Measurements from ENCODE around the gene ATP6V0A4.

ATP6V0A4 gene

GRCh38 chr7:138700857-138701536 is 97.0 kb downstream of the ATP6V0A4 start, which contains the start of gene SVOPL:
Gene SVOPL (minus strand): TSS chr7:138701362. CDS start chr7:138679045, 22,317 bp downstream.
- Histone ChIP-seq H3K79me2 (ENCODE audit: low read length) (no peaks in the 10 kb centered on the region), H3K9me3 (replicated peaks; ENCODE audit: insufficient read depth, low read length) (no peaks in the 10 kb centered on the region), H3K4me3 (ENCODE audit: low read length) (no peak within 1 kb of the TSS), H3K27me3 (replicated peaks; ENCODE audit: insufficient read depth, low read length) (no peaks in the 10 kb centered on the region), H3K4me1 (ENCODE audit: low read length) (no peaks in the 10 kb centered on the region), H3K36me3 (replicated peaks; ENCODE audit: insufficient read depth, low read length) (no peaks in the 10 kb centered on the region), H4K20me1 (ENCODE audit: insufficient read depth, low read length) (no peaks in the 10 kb centered on the region), H3K27ac (ENCODE audit: low read length) (no peak within 1 kb of the TSS), H3K4me2 (ENCODE audit: low read depth, low read length) (no peak within 1 kb of the TSS), H3K9ac (ENCODE audit: low read length) (no peak within 1 kb of the TSS), H2AFZ (ENCODE audit: low read length) (no peak within 1 kb of the TSS), H3F3A (ENCODE audit: insufficient read depth, low read length) (no peaks in the 10 kb centered on the region), H3K9me2 (replicated peaks; ENCODE audit: insufficient read depth, low read length) (0 out of 2 replicates have a peak, but pooled peaks cover 3% of the 10 kb centered on the region)
- DNase-seq: no peak
- no peak for TF ChIP-seq EZH2phosphoT487 (IDR thresholded peaks at IDR 0.05; ENCODE audit: low read length)
- no peak for TF ChIP-seq CTCF (IDR thresholded peaks at IDR 0.05; ENCODE audit: low read length)
- TF ChIP-seq EZH2 (optimal IDR thresholded peaks at IDR 0.05; ENCODE audit: low read depth, low read length): no peak

- no peak overlapping the region for H3K27ac ChIP-seq (ENCODE audit: low read length)
- no peaks in the 10 kb centered on the region for H3F3A ChIP-seq (ENCODE audit: insufficient read depth, low read length)
- DNase-seq: no peak
- TF ChIP-seq CTCF (IDR thresholded peaks at IDR 0.05; ENCODE audit: low read length) (no peak), EZH2 (optimal IDR thresholded peaks at IDR 0.05; ENCODE audit: low read depth, low read length) (no peak), EZH2phosphoT487 (IDR thresholded peaks at IDR 0.05; ENCODE audit: low read length) (no peak)
- H3K4me2 ChIP-seq (ENCODE audit: low read depth, low read length): no peak overlapping the region
- H3K9me2 ChIP-seq (replicated peaks; ENCODE audit: insufficient read depth, low read length): 0 out of 2 replicates have a peak, but pooled peaks cover 3% of the 10 kb centered on the region
- H3K9ac ChIP-seq (ENCODE audit: low read length): no peak overlapping the region
- no peak overlapping the region for H2AFZ ChIP-seq (ENCODE audit: low read length)
- H3K4me1 ChIP-seq (ENCODE audit: low read length): no peaks in the 10 kb centered on the region
- no peak overlapping the region for H3K4me3 ChIP-seq (ENCODE audit: low read length)
- no peaks in the 10 kb centered on the region for H3K27me3 ChIP-seq (replicated peaks; ENCODE audit: insufficient read depth, low read length)
- H3K79me2 ChIP-seq (ENCODE audit: low read length): no peaks in the 10 kb centered on the region
- H4K20me1 ChIP-seq (ENCODE audit: insufficient read depth, low read length): no peaks in the 10 kb centered on the region
- H3K9me3 ChIP-seq (replicated peaks; ENCODE audit: insufficient read depth, low read length): no peaks in the 10 kb centered on the region
- H3K36me3 ChIP-seq (replicated peaks; ENCODE audit: insufficient read depth, low read length): no peaks in the 10 kb centered on the region
These were observed 98.3 kb downstream of the ATP6V0A4 start for GRCh38 chr7:138699661-138700060.

- TF ChIP-seq CTCF (IDR thresholded peaks at IDR 0.05; ENCODE audit: low read length): no peak
- no peak for TF ChIP-seq EZH2phosphoT487 (IDR thresholded peaks at IDR 0.05; ENCODE audit: low read length)
- TF ChIP-seq EZH2 (optimal IDR thresholded peaks at IDR 0.05; ENCODE audit: low read depth, low read length): no peak
- no peak overlapping the region for H3K9ac ChIP-seq (ENCODE audit: low read length)
- H3K9me3 ChIP-seq (replicated peaks; ENCODE audit: insufficient read depth, low read length): no peaks in the 10 kb centered on the region
These were observed 99.7 kb downstream of the ATP6V0A4 start for GRCh38 chr7:138698281-138698680.

More at GRCh38 chr7:138698281-138698680, 99.7 kb downstream of the ATP6V0A4 start:
- H2AFZ ChIP-seq (ENCODE audit: low read length): no peak overlapping the region
- no peaks in the 10 kb centered on the region for H3K79me2 ChIP-seq (ENCODE audit: low read length)
- H4K20me1 ChIP-seq (ENCODE audit: insufficient read depth, low read length): no peaks in the 10 kb centered on the region
- DNase-seq: no peak
- no peaks in the 10 kb centered on the region for H3K4me1 ChIP-seq (ENCODE audit: low read length)
- no peak overlapping the region for H3K4me2 ChIP-seq (ENCODE audit: low read depth, low read length)
- H3F3A ChIP-seq (ENCODE audit: insufficient read depth, low read length): no peaks in the 10 kb centered on the region
- H3K4me3 ChIP-seq (ENCODE audit: low read length): no peak overlapping the region
- 0 out of 2 replicates have a peak, but pooled peaks cover 3% of the 10 kb centered on the region for H3K9me2 ChIP-seq (replicated peaks; ENCODE audit: insufficient read depth, low read length)
- H3K27ac ChIP-seq (ENCODE audit: low read length): no peak overlapping the region
- H3K27me3 ChIP-seq (replicated peaks; ENCODE audit: insufficient read depth, low read length): no peaks in the 10 kb centered on the region
- no peaks in the 10 kb centered on the region for H3K36me3 ChIP-seq (replicated peaks; ENCODE audit: insufficient read depth, low read length)
